ENCODE measurements around the gene CD300E. TPM values are rescaled to one million over a fixed set of nuclear protein-coding genes. Genes with fewer than 3 reads are reported as not detected.

Gene CD300E
- total and polyA plus RNA-seq, 2 of the 13 experiments (the other 11 are each of a cell fraction or from before 2014, with no cell fraction given) = not detected

DNA sequence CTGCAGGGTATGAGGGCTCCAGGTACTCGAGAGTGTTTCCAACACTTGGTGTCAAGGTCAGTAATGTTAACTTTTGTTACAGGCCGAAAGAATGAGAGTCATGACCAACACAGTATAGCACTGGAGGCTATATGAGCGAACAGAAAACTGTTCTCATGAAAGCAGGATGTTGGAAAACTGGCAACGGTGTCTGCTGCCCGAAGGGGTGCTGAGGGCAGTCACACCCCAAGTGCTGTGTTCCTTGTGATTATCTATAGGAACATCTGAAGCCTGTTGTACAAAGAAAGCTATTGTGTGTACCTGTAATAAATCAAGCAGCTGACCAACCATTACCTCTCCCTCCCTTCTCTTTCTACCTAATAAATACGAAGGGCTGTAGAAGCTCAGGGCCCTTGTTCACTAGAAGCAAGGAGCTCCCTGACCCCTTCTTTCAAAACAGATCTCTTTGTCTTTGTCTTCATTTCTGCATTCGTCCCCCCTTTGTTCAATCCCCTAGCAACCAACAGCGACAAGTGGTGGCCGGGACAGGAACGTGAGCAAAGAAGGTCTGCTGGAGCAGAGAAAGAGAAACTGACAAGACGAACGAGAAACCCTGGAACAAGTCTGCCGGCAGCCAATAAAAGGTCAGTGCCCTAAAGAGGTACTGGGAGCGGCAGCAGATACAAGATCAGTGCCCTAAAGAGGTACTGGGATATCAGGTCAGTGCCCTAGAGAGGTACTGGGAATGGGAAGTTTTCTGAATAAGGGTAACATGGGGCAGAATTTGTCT lies 39.1 kb downstream of the CD300E start:
- Histone ChIP-seq H3K27ac (ENCODE audit: extremely low read length, insufficient read depth, low read length) (no peak overlapping the region), H4K20me1 (ENCODE audit: insufficient read depth, low read length) (no peaks in the 10 kb centered on the region), H3K79me2 (ENCODE audit: insufficient read depth, low read length) (no peaks in the 10 kb centered on the region), H3K27me3 (ENCODE audit: control insufficient read depth in 1 of 2, insufficient read depth in 2 of 2, low read length in 2 of 2) (peaks cover 0 to 46% of the 10 kb centered on the region in 2 experiments; a peak in 3 of 5 replicates), H3K9ac (ENCODE audit: insufficient read depth, low read depth, low read length) (no peak overlapping the region), H3K4me2 (ENCODE audit: low read depth, low read length) (no peak overlapping the region), H3K4me1 (ENCODE audit: insufficient read depth, low read length) (no peaks in the 10 kb centered on the region), H3K36me3 (replicated peaks in 1 of 2; ENCODE audit: control insufficient read depth in 1 of 2, insufficient read depth in 2 of 2, low read length in 2 of 2) (no peaks in the 10 kb centered on the region), H3K9me3 (ENCODE audit: low read length) (no peaks in the 10 kb centered on the region), H2AFZ (ENCODE audit: low read length) (no peak overlapping the region), H3K4me3 (replicated peaks in 1 of 3; ENCODE audit: insufficient read depth in 1 of 3, low read depth in 2 of 3, low read length in 3 of 3) (no peak overlapping the region)
- POLR2A ChIA-PET = no interaction called here
- no TSS peak for BruUV-seq (replicated peaks)
- CTCF ChIA-PET (ENCODE audit: low intra/inter-chr PET ratio, low total read pairs) = no interaction called here
- WGBS (ENCODE audit: low lambda C conversion rate) = 15% methylated on average over 14 of the region's 14 CpGs
- intact Hi-C loops (cut with micrococcal nuclease; ENCODE audit: unreplicated experiment) = loop anchor here (5.0 kb wide), 1 partner anchor 772 kb away; no protein-coding TSS in a partner anchor
- FAIRE-seq (no peak), ATAC-seq (no peak), DNase-seq (ENCODE audit: low spot score) (no peak)
- in situ Hi-C loops (cut with HindIII; ENCODE audit: extremely low pct_ligation_motif_present, low pct_unique_long_range_greater_than_20kb) = no loop called here
- TF ChIP-seq KDM5A (IDR thresholded peaks at IDR 0.05; ENCODE audit: borderline replicate concordance, low read length) (no peak), REPIN1 (CRISPR knock-in tag; IDR thresholded peaks at IDR 0.05; ENCODE audit: borderline replicate concordance, low read depth) (no peak), MEIS1 (CRISPR knock-in tag; IDR thresholded peaks at IDR 0.05; ENCODE audit: borderline replicate concordance) (no peak), NFYB (CRISPR knock-in tag; IDR thresholded peaks at IDR 0.05) (no peak), KLF13 (CRISPR knock-in tag; IDR thresholded peaks at IDR 0.05) (no peak), TOPORS (CRISPR knock-in tag; IDR thresholded peaks at IDR 0.05) (no peak), SMYD3 (CRISPR knock-in tag; IDR thresholded peaks at IDR 0.05) (no peak), CREM (IDR thresholded peaks at IDR 0.05) (no peak), CREM (CRISPR knock-in tag; IDR thresholded peaks at IDR 0.05) (no peak), HMGA1 (CRISPR knock-in tag; conservative IDR thresholded peaks at IDR 0.05) (no peak), ZNF644 (CRISPR knock-in tag; IDR thresholded peaks at IDR 0.05; ENCODE audit: low read depth) (no peak), ZBTB21 (CRISPR knock-in tag; IDR thresholded peaks at IDR 0.05) (no peak)
- TF ChIP-seq, protein P1, sequence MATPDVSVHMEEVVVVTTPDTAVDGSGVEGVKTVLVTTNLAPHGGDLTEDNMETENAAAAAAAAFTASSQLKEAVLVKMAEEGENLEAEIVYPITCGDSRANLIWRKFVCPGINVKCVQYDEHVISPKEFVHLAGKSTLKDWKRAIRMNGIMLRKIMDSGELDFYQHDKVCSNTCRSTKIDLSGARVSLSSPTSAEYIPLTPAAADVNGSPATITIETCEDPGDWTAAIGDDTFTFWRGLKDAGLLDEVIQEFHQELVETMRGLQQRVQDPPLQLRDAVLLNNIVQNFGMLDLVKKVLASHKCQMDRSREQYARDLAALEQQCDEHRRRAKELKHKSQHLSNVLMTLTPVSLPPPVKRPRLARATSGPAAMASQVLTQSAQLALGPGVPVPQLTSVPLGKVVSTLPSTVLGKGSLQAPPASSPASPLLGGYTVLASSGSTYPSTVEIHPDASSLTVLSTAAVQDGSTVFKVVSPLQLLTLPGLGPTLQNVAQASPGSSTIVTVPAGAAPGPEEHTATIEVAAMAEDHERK (CRISPR knock-in tag; IDR thresholded peaks at IDR 0.05; ENCODE audit: low read depth) = no peak
- TF ChIP-seq, protein P2, sequence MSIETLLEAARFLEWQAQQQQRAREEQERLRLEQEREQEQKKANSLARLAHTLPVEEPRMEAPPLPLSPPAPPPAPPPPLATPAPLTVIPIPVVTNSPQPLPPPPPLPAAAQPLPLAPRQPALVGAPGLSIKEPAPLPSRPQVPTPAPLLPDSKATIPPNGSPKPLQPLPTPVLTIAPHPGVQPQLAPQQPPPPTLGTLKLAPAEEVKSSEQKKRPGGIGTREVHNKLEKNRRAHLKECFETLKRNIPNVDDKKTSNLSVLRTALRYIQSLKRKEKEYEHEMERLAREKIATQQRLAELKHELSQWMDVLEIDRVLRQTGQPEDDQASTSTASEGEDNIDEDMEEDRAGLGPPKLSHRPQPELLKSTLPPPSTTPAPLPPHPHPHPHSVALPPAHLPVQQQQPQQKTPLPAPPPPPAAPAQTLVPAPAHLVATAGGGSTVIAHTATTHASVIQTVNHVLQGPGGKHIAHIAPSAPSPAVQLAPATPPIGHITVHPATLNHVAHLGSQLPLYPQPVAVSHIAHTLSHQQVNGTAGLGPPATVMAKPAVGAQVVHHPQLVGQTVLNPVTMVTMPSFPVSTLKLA (IDR thresholded peaks at IDR 0.05) = no peak
- TF ChIP-seq, protein P3, sequence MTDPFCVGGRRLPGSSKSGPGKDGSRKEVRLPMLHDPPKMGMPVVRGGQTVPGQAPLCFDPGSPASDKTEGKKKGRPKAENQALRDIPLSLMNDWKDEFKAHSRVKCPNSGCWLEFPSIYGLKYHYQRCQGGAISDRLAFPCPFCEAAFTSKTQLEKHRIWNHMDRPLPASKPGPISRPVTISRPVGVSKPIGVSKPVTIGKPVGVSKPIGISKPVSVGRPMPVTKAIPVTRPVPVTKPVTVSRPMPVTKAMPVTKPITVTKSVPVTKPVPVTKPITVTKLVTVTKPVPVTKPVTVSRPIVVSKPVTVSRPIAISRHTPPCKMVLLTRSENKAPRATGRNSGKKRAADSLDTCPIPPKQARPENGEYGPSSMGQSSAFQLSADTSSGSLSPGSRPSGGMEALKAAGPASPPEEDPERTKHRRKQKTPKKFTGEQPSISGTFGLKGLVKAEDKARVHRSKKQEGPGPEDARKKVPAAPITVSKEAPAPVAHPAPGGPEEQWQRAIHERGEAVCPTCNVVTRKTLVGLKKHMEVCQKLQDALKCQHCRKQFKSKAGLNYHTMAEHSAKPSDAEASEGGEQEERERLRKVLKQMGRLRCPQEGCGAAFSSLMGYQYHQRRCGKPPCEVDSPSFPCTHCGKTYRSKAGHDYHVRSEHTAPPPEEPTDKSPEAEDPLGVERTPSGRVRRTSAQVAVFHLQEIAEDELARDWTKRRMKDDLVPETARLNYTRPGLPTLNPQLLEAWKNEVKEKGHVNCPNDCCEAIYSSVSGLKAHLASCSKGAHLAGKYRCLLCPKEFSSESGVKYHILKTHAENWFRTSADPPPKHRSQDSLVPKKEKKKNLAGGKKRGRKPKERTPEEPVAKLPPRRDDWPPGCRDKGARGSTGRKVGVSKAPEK (CRISPR knock-in tag; IDR thresholded peaks at IDR 0.05; ENCODE audit: borderline replicate concordance) = no peak
- TF ChIP-seq, protein P4, sequence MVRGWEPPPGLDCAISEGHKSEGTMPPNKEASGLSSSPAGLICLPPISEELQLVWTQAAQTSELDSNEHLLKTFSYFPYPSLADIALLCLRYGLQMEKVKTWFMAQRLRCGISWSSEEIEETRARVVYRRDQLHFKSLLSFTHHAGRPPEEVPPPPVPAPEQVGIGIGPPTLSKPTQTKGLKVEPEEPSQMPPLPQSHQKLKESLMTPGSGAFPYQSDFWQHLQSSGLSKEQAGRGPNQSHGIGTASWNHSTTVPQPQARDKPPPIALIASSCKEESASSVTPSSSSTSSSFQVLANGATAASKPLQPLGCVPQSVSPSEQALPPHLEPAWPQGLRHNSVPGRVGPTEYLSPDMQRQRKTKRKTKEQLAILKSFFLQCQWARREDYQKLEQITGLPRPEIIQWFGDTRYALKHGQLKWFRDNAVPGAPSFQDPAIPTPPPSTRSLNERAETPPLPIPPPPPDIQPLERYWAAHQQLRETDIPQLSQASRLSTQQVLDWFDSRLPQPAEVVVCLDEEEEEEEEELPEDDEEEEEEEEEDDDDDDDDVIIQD (CRISPR knock-in tag; IDR thresholded peaks at IDR 0.05; ENCODE audit: low read depth) = no peak
- TF ChIP-seq, protein P5, sequence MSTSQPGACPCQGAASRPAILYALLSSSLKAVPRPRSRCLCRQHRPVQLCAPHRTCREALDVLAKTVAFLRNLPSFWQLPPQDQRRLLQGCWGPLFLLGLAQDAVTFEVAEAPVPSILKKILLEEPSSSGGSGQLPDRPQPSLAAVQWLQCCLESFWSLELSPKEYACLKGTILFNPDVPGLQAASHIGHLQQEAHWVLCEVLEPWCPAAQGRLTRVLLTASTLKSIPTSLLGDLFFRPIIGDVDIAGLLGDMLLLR (CRISPR knock-in tag; IDR thresholded peaks at IDR 0.05) = no peak

Data from HepG2 (cell line).